Body of pancreas (tissue), 4 donors: ENCODE measurements around the gene DLGAP1. TPM values are rescaled to one million over a fixed set of nuclear protein-coding genes. Genes with fewer than 3 reads are reported as not detected.

ENCODE experiments used
- ATAC-seq: fragments of 150-250 bp; one replicate; pipeline ENCODE4 v1.9.1; 2016
- DNase-seq, 4 donors: peaks; one replicate each; pipeline ENCODE4 v3.0.0-alpha.2; 2019
- H3K27ac ChIP-seq, 4 donors: fragments of 200-600 bp; sonication (generic); 1 replicate in 3 of 4; 2 replicates in 1 of 4; pipeline versions ENCODE4 v1.5.1 to v1.6.1; 2016 to 2019; ENCODE audit warnings: mild to moderate bottlenecking in 1 of 4, mixed read lengths in 1 of 4, moderate library complexity in 1 of 4
- H3K27me3 ChIP-seq, 2 donors: fragments of 200-600 bp; sonication (generic); one replicate each; pipeline ENCODE4 v1.6.0; 2016; ENCODE audit warnings: mild to moderate bottlenecking in 1 of 2
- H3K36me3 ChIP-seq, 2 donors: fragments of 200-600 bp; sonication (generic); replicated peaks in 1 of 2; 2 replicates each; pipeline ENCODE4 v1.5.1; 2016; ENCODE audit warnings: low read depth in 2 of 2; ENCODE audit not compliant: insufficient read depth in 1 of 2
- H3K4me1 ChIP-seq: fragments of 200-600 bp; sonication (generic); one replicate; pipeline ENCODE4 v1.6.0; 2016
- H3K4me3 ChIP-seq, 2 donors: fragments of 200-600 bp; sonication (generic); 1 replicate in 1 of 2; 2 replicates in 1 of 2; pipeline ENCODE4 v1.5.1; 2016 to 2019
- H3K9me3 ChIP-seq, 3 donors: fragments of 200-600 bp; sonication (generic); 1 replicate in 2 of 3; 2 replicates in 1 of 3; pipeline ENCODE4 v1.5.1; 2016
- POLR2A ChIP-seq, 3 donors: fragments of 450-650 bp; IDR thresholded peaks; one replicate each; pipeline ENCODE4 v1.6.1; 2016; ENCODE audit warnings: antibody characterized with exemption in 3 of 3, mild to moderate bottlenecking in 2 of 3
- WGBS, 2 donors: methylation state at CpG; one replicate each; pipeline ENCODE4 v1.1.5; 2017; 5-methylcytosine and 5-hydroxymethylcytosine counted together
- intact Hi-C: fragments of 100-400 bp; cut with DNase I; formaldehyde crosslinking; loops from one replicate; pipeline ENCODE4 v1.15.1; 2023
- total RNA-seq, 2 donors: library from RNA; depleted of rRNA; stranded (reverse); fragments of >200 nt; gene quantifications; one replicate each; pipeline ENCODE4 v1.1.0, GENCODE V29; 2016
- TF ChIP-seq, protein P1 (sequence below), 7 experiments: fragments of 450-650 bp in 4 of 7; fragments of 200-600 bp in 3 of 7; sonication (generic) in 3 of 7; IDR thresholded peaks; one replicate each; pipeline ENCODE4 v1.5.1; 2016 to 2019; ENCODE audit warnings: antibody characterized with exemption in 7 of 7

Gene DLGAP1
- total RNA-seq, 2 donors from 2014 or later: 0.52 to 7.9 TPM

DNA sequence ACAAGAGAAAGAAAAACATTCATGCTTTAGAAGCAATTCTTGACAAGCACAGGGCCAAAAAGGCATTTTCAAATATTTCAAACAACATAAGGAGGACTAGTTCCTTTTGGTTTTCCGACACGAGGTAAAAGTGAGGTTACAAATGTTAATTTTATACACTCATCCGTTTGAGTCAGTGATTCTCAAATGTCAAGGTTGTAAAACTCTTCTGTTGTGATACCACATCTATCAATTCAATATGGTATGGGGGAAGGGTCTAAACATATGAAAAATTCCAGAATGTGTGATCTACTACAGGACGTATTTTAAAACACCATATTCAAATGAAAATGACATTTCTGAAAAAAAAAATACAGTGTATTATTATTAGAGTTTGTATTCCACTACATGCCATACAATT, 952.5 kb downstream of the DLGAP1 start:
- DNase-seq: no peak
- intact Hi-C loops: no loop called here
- no peaks in the 10 kb centered on the region for H3K9me3 ChIP-seq
- no peak overlapping the region for H3K4me3 ChIP-seq
- peaks cover 0 to 10% of the 10 kb centered on the region in 2 donors for H3K27me3 ChIP-seq
- WGBS, 2 donors: 68 to 72% methylated on average over 4 of the region's 4 CpGs
- TF ChIP-seq POLR2A (IDR thresholded peaks at IDR 0.05): no peak
- TF ChIP-seq, protein P1, sequence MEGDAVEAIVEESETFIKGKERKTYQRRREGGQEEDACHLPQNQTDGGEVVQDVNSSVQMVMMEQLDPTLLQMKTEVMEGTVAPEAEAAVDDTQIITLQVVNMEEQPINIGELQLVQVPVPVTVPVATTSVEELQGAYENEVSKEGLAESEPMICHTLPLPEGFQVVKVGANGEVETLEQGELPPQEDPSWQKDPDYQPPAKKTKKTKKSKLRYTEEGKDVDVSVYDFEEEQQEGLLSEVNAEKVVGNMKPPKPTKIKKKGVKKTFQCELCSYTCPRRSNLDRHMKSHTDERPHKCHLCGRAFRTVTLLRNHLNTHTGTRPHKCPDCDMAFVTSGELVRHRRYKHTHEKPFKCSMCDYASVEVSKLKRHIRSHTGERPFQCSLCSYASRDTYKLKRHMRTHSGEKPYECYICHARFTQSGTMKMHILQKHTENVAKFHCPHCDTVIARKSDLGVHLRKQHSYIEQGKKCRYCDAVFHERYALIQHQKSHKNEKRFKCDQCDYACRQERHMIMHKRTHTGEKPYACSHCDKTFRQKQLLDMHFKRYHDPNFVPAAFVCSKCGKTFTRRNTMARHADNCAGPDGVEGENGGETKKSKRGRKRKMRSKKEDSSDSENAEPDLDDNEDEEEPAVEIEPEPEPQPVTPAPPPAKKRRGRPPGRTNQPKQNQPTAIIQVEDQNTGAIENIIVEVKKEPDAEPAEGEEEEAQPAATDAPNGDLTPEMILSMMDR (IDR thresholded peaks at IDR 0.05): no peak
- no peaks in the 10 kb centered on the region for H3K4me1 ChIP-seq
- no peaks in the 10 kb centered on the region for H3K36me3 ChIP-seq
- H3K27ac ChIP-seq: no peak overlapping the region
- ATAC-seq: no peak

DNA sequence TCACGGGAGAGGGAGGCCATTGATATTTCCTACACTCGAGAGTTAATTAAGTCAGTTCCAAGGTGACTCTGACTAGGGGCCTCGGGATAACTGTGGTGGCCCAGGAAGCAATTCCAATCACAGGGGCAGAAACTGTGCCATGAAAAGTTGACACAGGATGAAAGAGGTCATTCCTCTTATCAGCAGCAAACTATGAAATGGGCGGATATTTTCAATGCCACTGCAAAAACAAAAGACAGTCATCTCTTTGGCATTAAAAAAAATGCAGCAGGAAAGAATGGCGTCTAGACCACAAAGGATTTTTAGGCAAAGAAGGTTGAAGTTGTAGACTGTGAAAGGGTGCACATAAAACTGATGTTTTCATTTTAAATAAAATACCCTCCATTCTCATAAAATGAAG, 955.1 kb downstream of the DLGAP1 start:
- Histone ChIP-seq H3K27me3 (peaks cover 0 to 10% of the 10 kb centered on the region in 2 donors), H3K9me3 (no peaks in the 10 kb centered on the region), H3K4me3 (no peak overlapping the region), H3K27ac (no peak overlapping the region), H3K4me1 (no peaks in the 10 kb centered on the region), H3K36me3 (no peaks in the 10 kb centered on the region)
- DNase-seq: no peak
- intact Hi-C loops: no loop called here
- ATAC-seq: no peak
- WGBS, 2 donors: 25 to 41% methylated on average over 5 of the region's 5 CpGs
- TF ChIP-seq, protein P1 (IDR thresholded peaks at IDR 0.05): no peak
- no peak for TF ChIP-seq POLR2A (IDR thresholded peaks at IDR 0.05)

DNA sequence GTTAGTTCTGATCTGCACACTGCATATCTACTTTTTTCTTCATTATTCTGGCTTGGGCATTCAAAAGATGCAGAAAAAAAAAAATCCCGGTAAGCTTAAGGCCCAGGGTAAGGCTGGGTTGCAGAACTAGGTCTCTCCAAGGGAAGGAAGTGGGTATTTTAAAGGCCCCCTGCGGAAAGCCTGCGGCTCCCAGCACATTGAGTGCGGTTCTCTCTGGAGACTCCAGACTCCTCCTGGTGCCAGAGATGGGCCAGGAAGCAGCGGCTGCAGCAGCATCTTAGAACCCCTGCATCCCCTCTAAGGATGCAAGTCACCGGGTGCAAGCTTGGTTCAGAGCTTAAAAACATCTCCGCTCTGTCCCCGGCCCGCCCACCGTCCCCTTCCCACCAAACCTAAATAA, 955.6 kb downstream of the DLGAP1 start:
- Histone ChIP-seq H3K27me3 (peaks cover 0 to 10% of the 10 kb centered on the region in 2 donors), H3K4me1 (no peaks in the 10 kb centered on the region), H3K36me3 (no peaks in the 10 kb centered on the region), H3K9me3 (no peaks in the 10 kb centered on the region), H3K27ac (no peak overlapping the region), H3K4me3 (no peak overlapping the region)
- intact Hi-C loops: no loop called here
- ATAC-seq (no peak), DNase-seq (no peak)
- WGBS, 2 donors: 36 to 43% methylated on average over 10 of the region's 10 CpGs
- TF ChIP-seq POLR2A (IDR thresholded peaks at IDR 0.05): no peak
- TF ChIP-seq, protein P1 (IDR thresholded peaks at IDR 0.05): no peak

DNA sequence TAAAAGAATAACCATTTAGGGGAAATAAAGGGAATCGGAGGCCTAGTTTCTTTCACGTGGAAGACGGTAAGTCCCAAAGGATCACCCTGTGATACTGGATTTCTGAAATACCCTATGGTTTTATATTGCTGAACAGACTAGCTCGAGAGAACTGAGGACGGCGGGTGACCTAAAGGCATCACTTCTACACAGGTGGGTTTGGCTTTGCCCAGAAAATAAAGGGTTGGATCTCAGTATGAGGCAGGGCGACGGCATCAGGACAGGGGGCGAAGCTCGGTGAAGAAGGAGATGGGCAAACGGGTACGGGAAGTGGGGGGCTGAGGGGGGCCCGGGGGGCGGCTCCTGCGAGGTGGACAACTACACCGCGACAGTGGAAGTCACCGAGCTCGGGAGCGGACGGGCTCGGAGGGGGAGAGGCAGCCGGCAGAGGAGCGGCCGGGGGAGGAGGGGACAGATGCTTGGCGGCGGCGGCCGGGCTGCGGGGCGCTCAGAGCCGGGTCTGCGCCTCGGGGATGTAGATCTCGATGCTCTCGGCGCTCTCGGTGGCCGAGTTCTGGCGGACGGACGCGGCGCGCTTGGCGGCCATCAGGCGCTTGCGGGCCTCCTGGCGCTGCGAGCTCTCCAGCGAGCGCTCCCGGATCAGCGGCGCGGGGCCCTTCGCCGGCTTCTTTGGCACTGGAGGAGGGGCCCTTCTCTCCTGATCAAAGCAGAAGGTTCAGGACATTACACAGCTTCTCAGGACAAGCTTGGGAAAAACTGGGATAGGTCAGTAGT, 956.2 kb downstream of the DLGAP1 start:
- intact Hi-C loops: no loop called here
- no peak overlapping the region for H3K27ac ChIP-seq

More for the DNA sequence above, 956.2 kb downstream of the DLGAP1 start:
- H3K4me3 ChIP-seq: peak overlapping the region in 1 of 2 donors; percentile 6
- no peaks in the 10 kb centered on the region for H3K36me3 ChIP-seq
- no peak for TF ChIP-seq POLR2A (IDR thresholded peaks at IDR 0.05)
- TF ChIP-seq, protein P1 (IDR thresholded peaks at IDR 0.05): no peak
- DNase-seq: peak; percentile 4 to 25 (median 16)
- H3K9me3 ChIP-seq: no peaks in the 10 kb centered on the region
- ATAC-seq: peak; percentile 58
- 14 to 31% methylated on average over 30 to 57 of the region's 58 CpGs for WGBS, 2 donors
- no peaks in the 10 kb centered on the region for H3K4me1 ChIP-seq
- peaks cover 0 to 10% of the 10 kb centered on the region in 2 donors for H3K27me3 ChIP-seq
